COR-L47 (cell line): ENCODE measurements around the gene MRPS18C.
A peak's percentile ranks its signal among the peaks of the same experiment; 100 is the strongest.
"Not testable (repeated sequence)": the region's sequence is repeated elsewhere in the genome, so short reads cannot be mapped to it uniquely, and the experiment has no call there.

Experiments used
- DNase-seq: peaks from one replicate; lab custom pipeline; 2025; lab: John Stamatoyannopoulos, UW

The MRPS18C gene

DNA sequence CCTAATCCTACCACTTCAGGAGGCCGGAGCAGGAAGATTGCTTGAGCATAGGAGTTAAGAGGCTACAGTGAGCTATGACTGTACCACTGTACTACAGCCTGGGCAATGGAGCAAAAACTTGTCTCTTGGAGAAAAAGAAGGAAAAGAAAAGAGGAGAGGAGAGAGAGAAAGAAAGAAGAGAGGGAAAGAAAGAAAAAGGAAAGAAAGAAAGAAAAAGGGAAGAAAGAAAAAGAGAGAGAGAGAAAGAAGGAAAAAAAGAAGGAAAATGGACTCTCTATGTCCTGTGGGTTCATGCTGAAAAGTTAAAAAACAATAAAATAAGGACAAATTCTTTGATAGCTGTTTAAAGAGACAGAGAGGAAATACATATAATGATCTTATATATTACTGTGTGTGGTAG, 42.3 kb downstream of the MRPS18C start:
- DNase-seq, result no peak

DNA sequence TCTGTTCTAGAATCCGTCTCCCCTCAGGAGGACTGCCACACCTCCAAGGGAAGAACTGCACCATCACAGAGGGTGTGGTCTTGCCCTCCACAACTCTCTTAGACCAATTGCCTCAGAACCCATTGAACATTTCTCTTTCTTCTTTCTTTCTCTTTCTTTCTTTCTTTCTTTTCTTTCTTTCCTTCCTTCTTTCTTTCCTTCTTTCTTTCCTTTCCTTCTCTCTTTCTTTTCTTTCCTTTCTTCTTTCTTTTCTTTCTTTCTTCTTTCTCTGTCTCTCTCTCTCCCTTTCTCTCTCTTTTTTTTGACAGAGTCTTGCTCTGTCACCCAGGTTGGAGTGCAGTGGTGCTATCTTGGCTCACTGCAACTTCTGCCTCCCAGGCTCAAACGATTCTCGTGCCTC, 45.8 kb downstream of the MRPS18C start:
- not testable (repeated sequence) for DNase-seq

DNA sequence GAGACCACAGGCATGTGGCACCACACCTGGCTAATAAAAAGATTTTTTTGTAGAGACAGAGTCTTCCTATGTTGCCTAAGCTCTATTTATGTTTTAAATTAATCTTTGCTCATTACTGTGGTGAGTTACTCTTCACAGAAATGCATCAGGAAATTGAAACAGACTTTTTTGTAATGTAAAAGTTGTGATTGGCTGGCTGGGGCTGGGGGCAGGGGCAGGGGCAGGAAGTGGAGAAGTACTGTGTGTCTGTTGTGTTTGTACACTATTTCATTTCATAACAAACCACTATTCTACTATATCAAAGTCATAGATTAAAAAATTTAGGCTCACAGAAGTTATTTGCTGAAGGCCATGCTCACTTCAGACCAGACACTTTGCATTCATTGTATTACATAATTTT, 48.1 kb downstream of the MRPS18C start:
- no peak for DNase-seq

DNA sequence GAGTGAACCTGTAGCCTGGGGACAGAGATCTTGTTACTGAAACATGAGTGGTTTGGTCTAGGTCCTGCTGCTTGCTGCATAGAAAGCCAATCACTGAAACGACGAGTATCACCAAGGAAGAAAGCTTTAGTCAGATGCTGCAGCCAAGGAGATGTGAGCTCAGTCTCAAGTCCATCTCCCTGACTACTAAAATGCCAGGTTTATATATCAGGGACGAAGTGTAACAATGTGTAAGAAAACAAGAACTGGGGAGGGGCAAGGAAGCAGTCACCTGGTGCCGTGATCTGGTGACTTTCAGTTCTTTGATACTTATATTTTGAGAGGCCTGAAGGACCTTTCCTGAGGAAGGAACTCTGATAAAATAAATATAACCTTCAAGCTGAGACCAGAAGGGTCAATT, 48.6 kb downstream of the MRPS18C start:
- no peak for DNase-seq

DNA sequence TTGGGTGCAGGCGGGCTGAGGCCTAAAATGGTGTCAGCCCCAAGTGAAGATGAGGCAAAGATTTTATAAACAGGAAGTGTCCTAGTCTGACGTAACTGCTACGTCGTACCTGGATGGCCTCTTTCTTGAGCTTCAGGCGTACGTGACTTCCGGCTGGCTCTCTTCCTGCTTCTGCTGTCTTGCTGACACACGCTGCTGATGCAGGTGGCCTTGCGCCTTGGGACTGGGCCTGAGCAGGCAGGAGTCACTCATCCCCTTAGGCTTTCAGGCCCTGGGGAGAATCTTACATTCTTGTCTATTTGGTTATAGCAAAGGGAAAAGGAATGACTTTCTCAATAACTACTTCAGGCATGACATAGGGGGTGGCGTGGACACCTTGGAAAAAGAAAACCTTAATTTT, 49.1 kb downstream of the MRPS18C start:
- no peak for DNase-seq

DNA sequence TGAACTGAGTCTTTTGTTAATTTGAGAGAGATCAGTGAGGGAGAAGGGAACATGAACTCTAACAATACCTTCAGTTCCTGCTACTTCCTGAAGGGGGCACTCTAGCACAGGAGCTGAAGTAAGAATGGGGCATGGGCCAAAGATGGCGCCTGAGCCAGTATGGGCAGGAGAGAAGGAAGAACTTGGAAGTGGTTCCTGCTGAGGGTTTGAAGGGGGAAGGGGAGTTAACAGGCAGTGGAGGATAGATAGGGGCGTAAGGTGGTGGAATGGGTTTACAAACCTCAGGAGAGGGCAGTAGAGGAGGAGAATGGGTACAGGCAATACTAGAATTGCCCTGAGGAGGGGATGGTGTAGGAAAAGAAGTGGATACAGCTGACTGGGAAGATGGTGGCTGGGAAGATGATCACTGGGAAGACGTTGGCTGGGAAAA, 53.3 kb downstream of the MRPS18C start:
- peak; percentile 32 for DNase-seq

DNA sequence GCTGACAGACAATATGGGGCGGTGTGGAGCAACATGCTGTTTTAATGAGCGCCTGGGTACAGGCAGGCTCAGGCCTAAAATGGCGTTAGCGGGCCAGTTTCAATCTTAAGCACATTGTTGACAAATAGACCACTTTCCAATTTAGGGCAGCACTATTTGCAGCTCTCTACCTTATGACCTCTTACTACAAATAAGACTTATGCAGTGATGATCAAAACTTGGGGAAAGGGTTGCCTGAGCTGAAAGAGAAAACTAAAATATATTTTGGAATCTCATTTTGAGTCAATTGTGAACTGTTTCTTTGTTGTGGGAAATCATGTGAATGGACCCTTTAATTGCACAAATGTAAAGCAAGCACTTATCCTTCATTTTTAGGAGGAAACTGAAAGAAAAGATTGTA, 54.6 kb downstream of the MRPS18C start:
- DNase-seq, result no peak
